ENCODE data around the gene KLRC4. TPM values are rescaled to one million over a fixed set of nuclear protein-coding genes. Genes with fewer than 3 reads are reported as not detected.
A peak's percentile ranks its signal among the peaks of the same experiment; 100 is the strongest.
"Not testable (repeated sequence)": the region's sequence is repeated elsewhere in the genome, so short reads cannot be mapped to it uniquely, and the experiment has no call there.

Gene KLRC4
- total RNA-seq, 1 donor from 2014 or later, result 1.9 TPM

GRCh38 chr12:10381928-10382628 is 27.5 kb downstream of the KLRC4 start:
- Histone ChIP-seq H3K27me3 (no peaks in the 10 kb centered on the region), H3K4me3 (no peak overlapping the region), H3K27ac (no peak overlapping the region), H3K36me3 (no peaks in the 10 kb centered on the region), H3K9me3 (no peaks in the 10 kb centered on the region), H3K4me1 (no peaks in the 10 kb centered on the region)
- intact Hi-C loops (cut with DNase I), result no loop called here
- ATAC-seq, result no peak
- TF ChIP-seq CTCF (IDR thresholded peaks at IDR 0.05), result no peak
- no peak for DNase-seq

DNA sequence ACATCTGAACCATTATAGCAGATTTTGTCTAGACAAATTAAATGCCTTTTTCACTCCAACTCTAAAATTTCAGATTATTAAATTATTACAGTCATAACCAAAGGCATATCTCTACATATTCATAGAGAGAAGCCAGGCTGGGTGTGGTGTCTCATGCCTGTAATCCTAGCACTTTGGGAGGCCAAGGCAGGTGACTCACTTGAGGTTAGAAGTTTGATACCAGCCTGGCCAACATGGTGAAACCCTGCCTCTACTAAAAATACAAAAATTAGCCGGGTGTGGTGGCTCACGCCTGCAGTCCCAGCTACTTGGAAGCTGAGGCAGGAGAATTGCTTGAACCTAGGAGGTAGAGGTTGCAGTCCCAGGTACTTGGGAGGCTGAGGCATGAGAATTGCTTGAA is 30.8 kb downstream of the KLRC4 start:
- H3K27ac ChIP-seq; intact Hi-C loops (cut with DNase I); H3K4me3 ChIP-seq; H3K4me1 ChIP-seq; DNase-seq; H3K36me3 ChIP-seq; H3K9me3 ChIP-seq; H3K27me3 ChIP-seq; ATAC-seq: not testable (repeated sequence)

GRCh38 chr12:10374624-10375018 is 34.9 kb downstream of the KLRC4 start:
- Histone ChIP-seq H3K4me3 (no peak overlapping the region), H3K4me1 (no peaks in the 10 kb centered on the region), H3K36me3 (no peaks in the 10 kb centered on the region), H3K9me3 (no peaks in the 10 kb centered on the region), H3K27ac (no peak overlapping the region), H3K27me3 (no peaks in the 10 kb centered on the region)
- intact Hi-C loops (cut with DNase I), result no loop called here
- DNase-seq (no peak), ATAC-seq (no peak)
- TF ChIP-seq CTCF (IDR thresholded peaks at IDR 0.05), result no peak

DNA sequence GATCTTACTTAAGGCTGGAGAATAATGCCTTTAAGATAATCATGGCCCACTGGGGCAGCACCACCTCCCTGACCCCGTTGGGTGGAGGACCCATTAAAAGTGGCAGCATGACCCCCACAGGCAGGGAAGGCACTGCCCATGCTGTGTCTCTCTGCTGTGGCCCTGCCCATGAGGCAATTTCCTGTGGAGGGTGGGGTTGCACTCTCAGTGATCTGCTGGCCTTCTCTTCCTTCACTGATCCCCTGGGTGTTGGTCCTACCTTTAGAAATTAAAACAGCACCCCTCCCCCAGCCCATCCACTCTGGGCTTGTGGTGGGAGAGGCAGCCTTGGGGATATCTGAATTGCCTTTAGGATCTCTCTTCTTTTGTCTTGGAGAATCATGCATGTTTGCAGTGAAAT is 37.0 kb downstream of the KLRC4 start:
- H3K4me3 ChIP-seq, result no peak overlapping the region
- H3K36me3 ChIP-seq, result no peaks in the 10 kb centered on the region
- intact Hi-C loops (cut with DNase I), result no loop called here
- H3K9me3 ChIP-seq, result no peaks in the 10 kb centered on the region
- H3K27ac ChIP-seq, result no peak overlapping the region
- H3K27me3 ChIP-seq, result no peaks in the 10 kb centered on the region
- TF ChIP-seq CTCF (IDR thresholded peaks at IDR 0.05), result no peak
- no peaks in the 10 kb centered on the region for H3K4me1 ChIP-seq
- no peak for DNase-seq
- ATAC-seq, result peak; percentile 78

GRCh38 chr12:10371893-10372535 is 37.5 kb downstream of the KLRC4 start:
- not testable (repeated sequence) for ATAC-seq

DNA sequence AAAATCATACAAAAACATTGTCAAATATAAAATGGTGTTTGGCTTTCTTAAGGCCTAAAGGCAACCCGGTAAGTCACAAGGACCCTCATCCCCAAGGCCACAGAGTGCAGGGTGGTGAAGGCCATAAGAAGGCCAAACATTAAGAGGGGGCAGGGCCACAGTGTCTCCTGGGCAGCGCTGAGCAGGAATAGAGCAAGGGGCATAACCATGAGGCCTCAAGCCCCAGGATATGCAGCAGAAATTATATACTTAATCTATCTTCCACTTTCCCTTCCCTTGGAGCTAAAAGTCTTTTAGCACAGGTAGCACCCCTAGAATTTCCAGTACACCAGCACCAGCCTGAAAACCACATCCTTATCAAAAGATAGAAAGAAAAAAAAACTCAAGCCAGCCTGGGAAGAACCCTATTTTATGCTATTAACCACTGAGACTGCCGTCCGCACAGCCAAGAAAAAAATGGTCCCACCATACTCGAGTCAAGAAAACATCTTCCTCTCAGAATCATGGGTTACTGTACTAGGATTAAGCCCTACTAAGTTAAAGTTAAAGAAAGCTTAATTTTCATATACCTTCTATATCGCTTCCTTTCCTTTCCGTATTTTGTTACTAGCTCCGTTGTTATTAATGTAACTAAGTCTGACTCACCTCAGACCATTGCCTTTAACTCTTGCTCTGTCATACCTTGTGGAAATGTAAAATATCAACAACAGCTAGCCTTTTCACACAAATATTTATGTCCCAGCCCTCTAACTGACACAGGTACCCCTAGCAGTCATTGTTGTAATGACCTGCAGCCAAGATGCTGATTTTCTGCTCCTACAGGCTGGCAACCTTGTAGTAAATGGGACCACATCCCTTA is 39.8 kb downstream of the KLRC4 start:
- no peaks in the 10 kb centered on the region for H3K27me3 ChIP-seq
- DNase-seq (no peak), ATAC-seq (no peak)
- peaks cover 15% of the 10 kb centered on the region for H3K4me1 ChIP-seq
- H3K9me3 ChIP-seq, result no peaks in the 10 kb centered on the region
- H3K4me3 ChIP-seq, result no peak overlapping the region
- H3K27ac ChIP-seq, result no peak overlapping the region
- no peak for TF ChIP-seq CTCF (IDR thresholded peaks at IDR 0.05)
- intact Hi-C loops (cut with DNase I), result no loop called here
- H3K36me3 ChIP-seq, result no peaks in the 10 kb centered on the region

More at GRCh38 chr12:10371893-10372535, 37.5 kb downstream of the KLRC4 start:
- H3K36me3 ChIP-seq; H3K4me3 ChIP-seq; H3K27me3 ChIP-seq; DNase-seq; H3K27ac ChIP-seq; H3K4me1 ChIP-seq; intact Hi-C loops (cut with DNase I); H3K9me3 ChIP-seq: not testable (repeated sequence)
